ENCODE measurements around the gene DENND6B. TPM values are rescaled to one million over a fixed set of nuclear protein-coding genes. Genes with fewer than 3 reads are reported as not detected.

DENND6B gene
- total RNA-seq, 1 experiment from 2014 or later: 11.0 TPM

- DNase-seq (ENCODE audit: low read depth, low spot score) (no peak), ATAC-seq (no peak)
- Histone ChIP-seq H3K79me2 (ENCODE audit: insufficient read depth, low read length) (peaks cover 21% of the 10 kb centered on the region; the same call in 1 of the 2 replicates), H3K9ac (ENCODE audit: low read length) (peak overlapping the region; percentile 62), H3K27me3 (ENCODE audit: insufficient read depth, low read length) (no peaks in the 10 kb centered on the region), H3K9me3 (ENCODE audit: control insufficient read depth in 1 of 2, insufficient read depth in 1 of 2, low read depth in 1 of 2, low read length in 2 of 2) (peaks cover under 1 to 4% of the 10 kb centered on the region in 2 experiments; a peak in 2 of 4 replicates), H4K20me1 (ENCODE audit: insufficient read depth) (no peaks in the 10 kb centered on the region), H3K4me1 (ENCODE audit: control insufficient read depth in 1 of 2, insufficient read depth in 2 of 2, low read length in 2 of 2) (peaks cover 20 to 28% of the 10 kb centered on the region in 2 experiments), H3K4me2 (ENCODE audit: low read length) (peak overlapping the region; percentile 87), H3K27ac (ENCODE audit: low read depth, low read length) (peak overlapping the region; percentile 96), H3K36me3 (ENCODE audit: control insufficient read depth in 1 of 2, insufficient read depth in 2 of 2, low read length in 2 of 2) (peaks cover 30 to 68% of the 10 kb centered on the region in 2 experiments), H2AFZ (ENCODE audit: low read depth, low read length, poor library complexity, severe bottlenecking) (no peak overlapping the region), H3K9me2 (ENCODE audit: insufficient read depth) (no peaks in the 10 kb centered on the region), H3K4me3 (replicated peaks in 1 of 2; ENCODE audit: low read depth in 1 of 2, low read length in 2 of 2) (no peak overlapping the region)
- CTCF ChIA-PET: interaction anchor here (0.6 kb wide), 1 partner anchor 22 kb away, joined by 5 read pairs; no protein-coding TSS in a partner anchor
- BruUV-seq (replicated peaks): TSS peak; percentile 54
- intact Hi-C loops (cut with micrococcal nuclease): no loop called here
- RAD21 ChIA-PET (ENCODE audit: low non-redundant PET in 1 of 2, low total read pairs in 2 of 2, uncharacterized antibody in 2 of 2, unreplicated experiment in 2 of 2): no interaction called here
- no peak for TF ChIP-seq CBX3 (IDR thresholded peaks at IDR 0.05; ENCODE audit: low read depth)
- TF ChIP-seq ZBTB33 (IDR thresholded peaks at IDR 0.05; ENCODE audit: extremely low read depth, insufficient replicate concordance, low read length): no peak
- TF ChIP-seq SP1 (IDR thresholded peaks at IDR 0.05; ENCODE audit: low read depth): no peak
- no peak for TF ChIP-seq EZH2phosphoT487 (IDR thresholded peaks at IDR 0.05; ENCODE audit: borderline replicate concordance)
- TF ChIP-seq SRF (IDR thresholded peaks at IDR 0.05; ENCODE audit: low read depth): no peak
- TF ChIP-seq ZFX (IDR thresholded peaks at IDR 0.05): no peak
- no peak for TF ChIP-seq CTCF (IDR thresholded peaks at IDR 0.05 in 2 of 3, conservative IDR thresholded peaks at IDR 0.05 in 1 of 3; ENCODE audit: borderline replicate concordance in 1 of 3, insufficient read depth in 1 of 3, low read depth in 2 of 3, low read length in 2 of 3)
- TF ChIP-seq JUND (IDR thresholded peaks at IDR 0.05): no peak
- TF ChIP-seq EGR1 (IDR thresholded peaks at IDR 0.05; ENCODE audit: low read depth): no peak
- TF ChIP-seq REST (IDR thresholded peaks at IDR 0.05; ENCODE audit: low read depth): no peak
- no peak for TF ChIP-seq POLR2A (IDR thresholded peaks at IDR 0.05; ENCODE audit: borderline replicate concordance, extremely low read depth, insufficient read depth, insufficient read length)
- TF ChIP-seq MAX (IDR thresholded peaks at IDR 0.05): no peak
- no peak for TF ChIP-seq CEBPB (IDR thresholded peaks at IDR 0.05; ENCODE audit: low read depth)
- no peak for TF ChIP-seq SIN3A (IDR thresholded peaks at IDR 0.05; ENCODE audit: low read depth)
- TF ChIP-seq POLR2AphosphoS5 (IDR thresholded peaks at IDR 0.05; ENCODE audit: low read depth, low read length): no peak
- TF ChIP-seq TCF7L2 (IDR thresholded peaks at IDR 0.05; ENCODE audit: borderline replicate concordance, extremely low read depth, insufficient read depth, insufficient read length): no peak
- TF ChIP-seq ELF1 (IDR thresholded peaks at IDR 0.05; ENCODE audit: borderline replicate concordance, low read depth): no peak
- no peak for TF ChIP-seq ATF3 (IDR thresholded peaks at IDR 0.05)
- POLR2A ChIA-PET: no interaction called here
Measured at GRCh38 chr22:50281384-50281760, 45.4 kb downstream of the DENND6B start.
